GM19324 (cell line): Measurements from ENCODE around the gene CIBAR2.
"Not testable (repeated sequence)": the region's sequence is repeated elsewhere in the genome, so short reads cannot be mapped to it uniquely, and the experiment has no call there.

Experiments used
- ATAC-seq: cut with Tn5 transposase; IDR thresholded peaks from one replicate; pipeline ENCODE4 v1.9.1; 2021; ENCODE audit warnings: mild to moderate bottlenecking, moderate library complexity; ENCODE audit not compliant: unreplicated experiment, low FRiP score

Gene CIBAR2

DNA sequence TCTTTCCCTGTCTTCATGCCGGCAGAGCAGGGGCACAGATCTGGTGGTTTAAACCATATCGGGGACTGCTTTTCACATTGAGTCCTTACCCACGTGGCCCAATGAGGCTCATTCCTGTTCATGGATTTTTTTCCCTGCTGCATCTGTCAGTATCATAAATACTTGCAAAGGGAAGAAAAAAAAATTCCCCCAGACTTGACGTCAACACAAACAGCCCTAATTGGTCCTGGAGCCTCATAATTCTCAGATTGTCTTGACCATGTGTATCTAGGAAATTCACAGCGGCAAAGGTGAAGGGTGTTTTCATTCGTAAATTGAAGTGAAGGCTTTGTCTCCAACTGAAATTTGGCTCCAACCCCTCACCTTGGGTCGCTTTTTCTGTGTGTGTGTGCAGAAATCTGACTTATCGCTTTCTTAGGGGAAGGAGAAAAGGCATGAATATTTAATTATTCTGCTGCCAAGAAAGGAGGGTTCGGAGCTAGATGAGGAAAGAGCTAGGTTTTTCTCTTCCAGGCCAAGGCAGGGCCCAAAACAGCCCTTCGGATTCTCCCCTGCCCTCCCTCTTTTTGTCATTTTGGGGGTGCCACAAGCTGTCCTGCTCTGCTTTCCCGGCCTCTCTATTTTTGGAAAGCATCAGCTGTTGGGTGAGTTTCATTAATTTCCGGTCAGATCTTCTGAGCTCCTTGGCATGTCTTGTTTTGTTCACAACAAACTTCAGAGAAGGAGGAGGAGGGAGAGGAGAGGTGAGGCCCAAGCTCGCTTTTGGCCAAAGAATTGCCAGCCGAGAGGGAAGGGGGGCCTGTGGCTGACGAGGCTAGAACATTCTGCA is 17.8 kb upstream of the CIBAR2 start:
- ATAC-seq, result no peak

DNA sequence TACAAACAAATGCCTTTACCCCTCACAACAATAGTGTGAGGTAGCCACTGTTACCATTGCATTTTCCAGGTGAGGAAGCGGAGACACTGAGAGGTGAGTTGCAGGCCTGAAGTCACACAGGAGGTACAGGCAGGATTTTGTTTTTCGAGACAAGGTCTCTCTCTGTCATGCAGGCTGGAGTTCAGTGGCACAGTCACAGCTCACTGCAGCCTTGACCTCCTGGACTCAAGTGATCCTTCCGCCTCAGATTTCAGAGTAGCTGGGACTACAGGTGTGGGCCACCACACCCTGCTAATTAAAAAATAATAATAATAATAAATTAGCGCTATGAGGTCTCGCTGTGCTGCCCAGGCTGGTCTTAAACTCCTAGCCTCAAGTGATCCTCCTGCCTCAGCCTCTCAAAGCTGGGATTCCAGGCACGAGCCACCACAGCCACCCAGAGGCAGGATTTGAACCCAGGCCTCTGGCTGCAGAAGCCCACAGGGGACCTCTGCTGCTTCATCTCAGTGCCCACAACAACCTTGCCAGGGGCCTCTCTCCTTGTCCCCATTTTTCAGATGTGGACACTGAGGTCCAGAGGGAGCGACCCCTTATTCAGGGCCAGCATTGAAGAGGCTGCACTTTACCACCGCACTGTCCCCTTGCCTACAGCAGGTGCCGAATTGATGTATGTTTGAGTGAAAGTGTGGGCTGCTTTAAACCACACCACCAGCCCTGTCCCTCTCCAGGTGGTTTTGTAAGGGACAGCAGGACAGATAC is 16.0 kb upstream of the CIBAR2 start:
- no peak for ATAC-seq

DNA sequence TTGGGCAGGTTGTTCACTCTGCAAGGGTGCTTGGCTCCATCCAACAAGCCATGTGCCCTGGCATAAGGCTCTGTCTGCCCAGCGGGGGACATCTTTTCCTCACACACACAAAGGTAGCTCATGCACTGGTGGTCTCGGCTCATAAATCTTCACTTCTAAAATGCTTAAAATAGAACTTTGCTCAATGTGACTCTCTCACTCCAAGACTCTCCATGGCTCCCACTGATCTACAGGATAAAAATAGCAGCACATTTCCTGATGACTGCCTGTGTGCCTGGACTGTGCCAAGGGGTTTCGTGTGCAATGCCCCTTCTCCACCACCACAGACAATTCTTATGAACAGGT is 15.1 kb upstream of the CIBAR2 start:
- no peak for ATAC-seq

DNA sequence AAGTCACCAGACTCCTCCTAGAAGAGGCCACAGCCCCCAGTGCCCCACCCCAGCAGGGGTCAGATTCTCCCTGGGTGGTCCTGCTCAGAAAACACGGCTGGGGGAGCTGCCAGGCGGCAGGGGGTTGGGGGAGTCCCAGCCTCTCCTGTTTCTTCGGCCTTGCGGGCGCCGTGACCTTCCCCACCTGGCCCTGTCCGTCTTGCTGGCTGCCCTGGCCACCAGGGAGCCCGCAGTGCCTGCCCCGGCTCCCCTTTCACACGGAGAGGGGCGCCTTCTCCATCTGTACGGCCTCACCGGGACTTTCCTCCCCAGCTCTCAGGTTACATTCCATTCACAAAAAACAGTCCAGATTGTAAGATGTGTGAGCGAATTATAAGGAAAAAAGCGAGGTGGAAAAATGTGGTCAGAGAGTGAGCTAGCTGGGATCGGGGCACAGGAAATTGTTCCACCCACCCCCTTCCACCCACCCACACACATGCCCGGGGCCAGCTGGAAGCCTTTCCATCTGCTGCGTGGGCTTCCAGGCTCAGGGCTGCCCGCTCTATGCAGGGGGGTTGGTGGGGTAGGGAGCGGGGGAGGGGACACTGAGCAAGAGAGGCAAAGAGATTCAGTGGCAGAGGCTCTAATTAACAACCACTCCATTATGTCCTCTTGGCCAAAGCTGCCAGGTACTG is 14.6 kb upstream of the CIBAR2 start:
- no peak for ATAC-seq

DNA sequence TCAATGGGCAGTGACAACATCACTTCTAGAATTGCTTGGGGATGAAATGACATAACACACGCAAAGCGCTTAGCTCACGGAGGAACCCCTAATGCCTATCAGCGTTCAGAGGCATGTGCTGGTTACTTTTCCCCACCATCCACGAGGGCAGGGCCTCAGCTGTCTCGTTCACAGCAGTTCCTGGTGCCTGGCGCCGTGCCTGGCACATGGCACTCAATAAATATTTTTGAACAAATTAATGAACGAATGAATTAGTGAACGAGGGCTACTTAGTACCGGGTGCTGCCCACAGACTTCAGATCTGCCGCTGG is 14.1 kb upstream of the CIBAR2 start:
- ATAC-seq, result no peak

DNA sequence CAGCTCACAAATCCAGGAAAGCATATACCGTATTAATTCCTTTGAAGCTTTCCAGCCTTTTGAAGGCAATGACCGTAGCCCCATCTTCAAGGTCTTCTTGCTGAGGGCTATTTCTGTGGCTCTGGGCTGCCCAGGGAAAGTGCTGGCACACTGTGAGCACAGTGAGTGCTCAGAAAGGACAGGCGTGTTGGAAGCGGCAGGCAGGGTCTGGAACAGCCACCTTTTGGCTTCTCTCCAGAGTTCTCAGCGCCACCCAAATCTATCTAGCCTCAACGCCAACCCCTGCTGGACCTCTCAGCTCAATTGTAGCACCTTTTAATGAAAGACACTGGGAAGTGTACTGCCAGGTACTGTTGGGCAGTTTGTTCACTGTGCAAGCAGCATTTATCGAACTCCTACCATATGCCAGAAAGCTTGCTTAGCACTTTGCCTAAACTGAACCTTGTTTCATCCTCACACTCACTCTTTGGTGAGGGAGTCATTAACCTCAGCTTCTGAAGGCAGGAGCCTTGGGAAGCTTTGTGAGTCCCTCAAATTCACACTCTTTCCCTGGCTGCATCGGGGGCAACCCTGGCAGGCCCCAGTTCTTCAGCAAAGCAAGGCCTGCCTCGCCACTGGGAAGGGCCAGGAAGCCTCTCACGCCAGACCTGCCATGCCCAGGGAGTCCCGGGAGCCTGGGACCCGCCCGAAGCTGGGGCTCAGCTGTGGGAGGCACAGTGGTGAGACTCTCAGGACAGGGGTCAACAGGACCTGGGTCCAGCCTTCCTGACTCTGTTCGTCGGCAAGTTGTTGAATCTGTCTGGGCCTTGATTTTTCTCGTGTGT is 13.5 kb upstream of the CIBAR2 start:
- ATAC-seq, result no peak

DNA sequence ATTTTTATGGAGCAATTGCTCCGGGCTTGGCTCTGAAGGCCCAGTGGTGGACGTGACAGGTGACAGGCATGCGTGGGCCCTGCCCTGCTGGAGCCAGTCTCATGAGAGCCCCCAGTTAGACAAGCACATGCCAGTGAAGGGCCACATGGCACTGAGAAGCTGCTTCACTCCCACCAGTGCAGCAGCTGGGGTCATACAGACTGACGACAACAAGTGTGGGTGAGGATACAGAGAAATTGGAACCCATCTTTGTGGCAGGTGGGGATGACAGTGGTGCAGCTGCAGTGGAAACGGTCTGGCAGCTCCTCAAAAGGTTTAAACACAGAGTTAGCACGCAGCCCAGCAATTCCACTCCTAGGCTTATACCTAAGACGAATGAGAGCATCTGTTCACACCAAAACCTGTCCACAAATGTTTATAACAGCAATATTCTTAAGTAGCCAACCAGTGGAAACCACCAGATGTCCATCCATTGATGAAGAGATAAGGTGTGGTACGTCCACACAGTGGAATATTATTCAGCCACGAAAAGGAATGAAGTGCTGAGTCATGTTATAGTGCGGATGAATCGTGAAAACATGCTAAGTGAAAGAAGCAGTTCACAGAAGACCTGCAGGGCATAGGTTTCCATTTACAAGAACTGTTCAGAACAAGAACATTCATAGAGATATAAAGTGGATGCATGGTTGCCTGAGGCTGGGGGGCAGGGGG is 12.5 kb upstream of the CIBAR2 start:
- no peak for ATAC-seq

DNA sequence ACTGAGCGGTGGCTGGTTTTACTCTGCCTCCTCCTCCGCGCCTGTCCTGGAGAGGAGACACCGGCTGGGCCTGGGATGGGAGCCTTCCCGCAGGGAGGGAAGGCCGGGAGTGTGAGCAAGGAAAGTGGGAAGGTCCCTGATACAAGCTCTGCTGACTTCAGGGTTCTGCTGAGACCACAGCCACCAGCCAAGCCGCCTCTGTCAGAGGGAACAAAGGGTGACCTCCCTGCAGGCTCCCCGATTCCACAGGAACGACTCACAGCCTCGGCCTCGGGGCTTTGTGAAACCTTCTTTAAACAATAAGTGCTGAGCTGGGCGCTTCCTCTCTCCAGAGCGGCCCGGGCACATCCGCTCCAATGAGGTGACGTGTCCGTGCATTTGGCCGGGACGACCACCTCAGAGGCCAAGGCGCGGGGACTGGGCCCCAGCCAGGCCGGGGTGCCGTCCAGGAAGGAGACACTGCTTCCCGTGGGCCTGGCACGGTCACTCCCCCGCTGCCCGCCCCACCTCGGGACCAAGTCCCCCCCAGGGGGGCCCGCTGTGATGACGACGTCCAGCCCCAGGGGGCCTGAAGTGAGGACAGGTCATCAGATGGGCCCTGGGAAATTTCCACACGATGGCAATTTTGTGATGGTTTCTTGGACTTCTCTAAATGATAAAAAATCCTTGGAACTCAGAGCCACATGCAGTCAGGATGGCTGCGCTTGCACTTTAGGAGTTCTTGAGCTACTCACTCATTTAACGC is 11.8 kb upstream of the CIBAR2 start:
- no peak for ATAC-seq

DNA sequence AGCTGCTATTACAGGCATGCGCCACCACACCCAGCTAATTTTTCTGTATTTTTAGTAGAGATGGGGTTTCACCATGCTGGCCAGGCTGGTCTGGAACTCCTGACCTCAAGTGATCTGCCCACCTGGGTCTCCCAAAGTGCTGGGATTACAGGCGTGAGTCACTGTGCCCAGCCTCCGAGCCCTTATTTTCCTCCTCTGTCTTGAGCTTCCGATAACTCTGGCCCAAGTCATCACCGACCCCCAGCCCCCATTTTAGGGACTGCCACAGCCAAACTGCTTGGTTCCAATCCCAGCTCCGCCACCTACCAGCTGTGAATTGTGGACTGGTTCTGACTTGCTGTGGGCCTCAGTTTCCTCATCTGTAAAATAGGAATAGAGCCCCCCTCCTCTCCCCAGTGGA is 11.2 kb upstream of the CIBAR2 start:
- not testable (repeated sequence) for ATAC-seq

DNA sequence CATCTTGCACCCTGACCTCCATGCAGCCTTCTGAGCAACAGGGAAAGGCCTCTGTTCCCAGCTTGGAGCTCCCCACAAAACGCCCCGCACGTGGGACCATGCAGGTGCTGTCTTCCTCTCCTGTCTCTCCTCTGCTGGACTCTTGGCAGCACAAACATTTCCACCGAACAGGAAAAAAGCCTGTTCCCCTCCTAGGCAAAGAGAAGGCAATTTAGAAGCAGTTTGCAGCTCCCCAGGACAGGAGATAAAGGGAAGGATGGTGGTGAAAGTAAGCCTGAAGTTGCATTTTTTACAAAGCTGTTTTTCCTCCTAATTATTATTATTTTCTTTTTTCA is 7.7 kb upstream of the CIBAR2 start:
- no peak for ATAC-seq

DNA sequence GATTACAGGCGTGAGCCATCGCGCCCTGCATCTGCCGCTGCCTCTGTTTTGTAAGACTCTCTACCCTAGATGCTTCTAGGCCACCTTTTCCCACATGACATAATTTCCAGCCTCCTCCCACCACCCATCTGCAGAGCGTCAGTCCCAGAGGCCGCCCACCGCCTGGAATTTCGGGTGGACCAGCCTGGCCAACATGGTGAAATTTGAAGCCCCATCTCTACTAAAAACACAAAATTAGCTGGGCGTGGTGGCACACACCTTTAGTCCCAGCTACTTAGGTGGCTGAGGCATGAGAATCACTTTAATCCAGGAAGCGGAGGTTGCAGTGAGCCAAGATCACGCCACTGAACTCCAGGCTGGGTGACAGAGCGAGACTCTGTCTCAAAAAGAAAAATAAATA is 5.1 kb upstream of the CIBAR2 start:
- no peak for ATAC-seq

DNA sequence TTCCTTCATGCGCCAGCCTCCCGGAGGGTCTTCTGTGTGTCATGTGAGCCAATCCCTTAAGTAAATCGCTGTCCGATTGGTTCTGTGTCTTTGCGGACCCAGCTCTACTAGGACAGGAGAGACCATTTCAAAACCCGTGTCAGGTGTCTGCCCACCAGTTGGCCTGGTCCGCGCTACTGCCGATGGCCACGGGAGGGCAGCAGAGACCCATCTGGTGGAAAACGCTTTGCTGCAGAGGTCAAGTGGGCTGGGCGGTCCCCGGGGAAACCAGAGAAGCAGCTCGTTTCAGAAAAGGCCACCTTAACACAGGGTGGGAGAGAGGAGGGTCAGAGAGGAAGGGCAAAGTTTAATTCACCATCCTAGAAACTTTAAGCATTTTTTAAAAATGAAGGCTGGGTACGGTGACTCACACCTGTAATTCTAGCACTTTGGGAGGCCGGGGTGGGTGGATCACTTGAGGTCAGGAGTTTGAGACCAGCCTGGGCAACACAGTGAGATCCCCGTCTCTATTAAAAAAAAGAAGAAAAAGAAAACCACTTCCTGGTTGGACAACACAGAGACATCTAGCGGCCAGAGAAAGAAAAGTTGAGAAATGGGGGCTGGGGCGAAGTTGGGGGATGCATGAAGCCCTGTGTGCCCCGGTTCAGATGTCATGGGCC is 2.8 kb upstream of the CIBAR2 start:
- ATAC-seq, result no peak

DNA sequence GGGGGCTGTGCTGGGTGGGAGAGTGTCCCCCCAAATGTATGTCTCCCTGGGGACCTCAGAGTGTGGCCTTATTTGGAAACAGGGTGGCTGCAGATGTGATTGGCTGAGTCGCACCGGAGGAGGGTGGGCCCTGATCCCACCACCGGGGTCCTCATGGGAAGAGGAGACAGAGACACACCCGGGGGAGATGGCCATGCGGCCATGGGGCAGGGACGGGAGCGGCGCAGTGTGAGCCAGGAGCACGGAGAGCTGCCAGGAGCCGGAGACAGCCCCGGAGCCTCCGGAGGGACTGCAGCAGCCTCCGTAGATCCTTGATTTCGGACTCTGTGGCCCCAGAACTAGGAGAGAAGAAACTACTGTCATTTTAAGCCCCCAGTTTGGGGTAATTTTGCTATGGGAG is 1.6 kb upstream of the CIBAR2 start:
- no peak for ATAC-seq

DNA sequence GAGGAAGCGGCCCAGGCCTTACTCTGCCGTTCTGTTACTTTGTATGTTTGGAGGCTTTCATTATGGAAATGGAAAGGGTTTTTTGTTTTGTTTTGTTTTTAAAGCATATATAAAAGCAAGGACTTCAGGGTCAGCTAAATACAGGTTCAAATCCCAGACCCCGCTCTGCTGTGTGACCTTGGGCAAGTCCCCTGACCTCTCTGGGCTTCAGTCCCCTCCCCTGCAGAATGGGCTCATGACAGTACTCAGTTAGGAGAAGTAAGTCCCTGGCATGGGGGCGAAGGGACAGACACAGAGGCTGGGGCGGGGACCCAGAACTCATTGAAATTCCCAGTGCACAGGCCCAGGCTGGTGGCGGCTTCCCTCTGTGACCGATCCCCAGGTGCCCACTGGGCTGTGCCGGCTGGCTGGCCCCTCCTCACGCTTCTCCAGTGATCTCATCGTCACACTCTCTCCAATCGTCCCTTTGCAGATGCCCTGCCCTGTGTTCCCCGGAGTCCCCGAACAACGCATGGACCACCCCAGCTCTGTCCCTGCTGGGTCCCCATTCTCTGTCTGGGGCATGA is 979 bp upstream of the CIBAR2 start:
- no peak for ATAC-seq

DNA sequence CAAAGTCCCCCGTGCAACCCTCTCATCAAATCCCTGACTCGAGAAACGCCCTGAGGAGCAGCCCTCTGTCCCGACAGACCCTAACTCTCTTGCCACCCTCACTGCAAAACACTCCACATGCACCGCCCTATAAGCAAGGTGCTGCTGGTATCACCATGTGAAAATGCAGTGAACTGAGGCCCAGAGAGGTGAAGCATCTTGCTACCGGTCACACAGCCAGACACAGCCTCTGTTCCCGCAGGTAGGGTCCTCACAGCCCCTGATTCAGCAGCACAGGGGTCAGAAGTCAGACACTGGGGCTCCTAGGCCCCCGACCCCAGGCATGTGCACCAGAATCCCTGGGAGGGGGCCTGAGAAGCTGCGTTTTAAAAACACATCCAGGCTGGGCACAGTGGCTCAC is 1.1 kb downstream of the CIBAR2 start:
- no peak for ATAC-seq

DNA sequence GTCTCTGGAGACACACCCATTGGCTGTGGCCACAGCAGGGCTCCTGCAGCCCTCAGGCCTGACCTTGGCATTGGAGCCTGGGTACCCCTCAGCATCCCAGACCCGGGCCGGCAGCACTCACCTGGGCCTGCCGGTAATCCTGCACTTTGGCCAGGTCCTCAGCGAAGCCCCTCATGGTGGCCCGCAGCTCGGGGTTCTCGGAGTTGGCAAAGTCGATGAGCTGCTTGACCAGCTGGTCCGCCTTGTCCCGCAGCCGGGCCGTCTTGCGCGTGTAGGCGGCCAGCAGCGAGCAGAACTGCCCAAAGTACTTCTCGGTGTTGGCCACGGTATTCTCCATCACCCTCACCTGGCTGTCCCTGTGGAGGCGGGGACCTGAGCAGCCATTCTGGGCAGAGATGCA is 2.2 kb downstream of the CIBAR2 start:
- no peak for ATAC-seq

DNA sequence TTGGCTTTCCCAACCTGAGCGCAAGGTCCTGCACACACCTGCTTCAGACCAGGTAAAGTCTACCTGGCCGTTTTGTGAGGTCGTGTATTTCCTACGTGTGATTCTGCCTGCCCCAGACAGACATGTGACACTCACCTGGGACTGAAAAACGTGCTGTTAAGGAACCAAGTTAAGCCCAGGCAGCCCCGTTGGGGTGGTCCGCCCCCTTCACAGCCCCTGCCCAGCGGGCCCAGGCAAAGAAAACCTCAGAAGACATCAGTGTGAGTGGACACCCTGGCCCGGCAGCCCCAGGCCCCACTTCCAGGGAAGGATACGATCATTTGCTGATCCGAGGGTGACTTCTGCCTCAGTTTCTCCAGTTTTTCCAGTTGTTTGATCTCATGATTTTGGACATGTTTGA is 4.7 kb downstream of the CIBAR2 start:
- ATAC-seq, result no peak

DNA sequence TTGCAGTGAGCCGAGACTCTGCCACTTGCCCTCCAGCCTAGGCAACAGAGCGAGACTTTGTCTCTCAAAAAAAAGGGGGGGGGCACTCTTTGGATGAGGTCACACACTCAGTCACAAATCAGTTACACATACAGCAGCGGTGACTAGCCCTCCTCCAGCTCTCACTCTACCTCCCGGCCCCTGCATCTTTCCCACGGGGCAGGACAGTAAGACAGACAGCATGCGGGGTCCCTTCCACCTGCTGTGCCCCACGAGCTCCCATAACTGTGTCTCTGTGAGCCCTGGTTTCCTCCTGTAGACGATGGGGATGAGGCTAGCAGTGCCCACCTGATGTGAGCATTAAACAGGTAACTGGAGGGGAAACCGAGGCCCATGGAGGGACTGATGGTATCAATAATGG is 5.2 kb downstream of the CIBAR2 start:
- no peak for ATAC-seq

DNA sequence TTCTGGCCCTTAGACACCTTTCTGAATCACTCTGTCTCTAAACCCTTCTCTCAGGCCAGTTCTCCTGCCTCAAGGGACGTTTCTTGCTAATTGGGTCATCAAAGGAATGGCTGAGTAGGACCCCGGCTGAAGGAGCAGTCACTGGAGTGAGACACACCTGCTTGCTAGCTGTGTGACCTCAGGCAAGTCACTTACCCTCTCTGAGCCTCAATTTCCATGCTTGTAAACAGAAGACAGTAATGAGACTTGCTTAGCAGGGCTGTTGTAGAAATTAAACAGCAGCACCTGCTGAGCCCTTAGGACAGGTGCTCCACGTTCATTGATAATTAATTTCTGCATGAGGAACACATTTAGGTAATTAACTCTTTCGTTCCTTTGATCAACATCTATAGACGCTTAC is 6.8 kb downstream of the CIBAR2 start:
- ATAC-seq, result no peak
